Activated CD4-positive, CD25-positive, alpha-beta regulatory T cell (primary cell): ENCODE measurements around the gene CFAP43.

Experiments
- DNase-seq, 4 experiments: peaks; one replicate each; lab custom pipeline; 2025; lab: John Stamatoyannopoulos, UW

CFAP43 gene

DNA sequence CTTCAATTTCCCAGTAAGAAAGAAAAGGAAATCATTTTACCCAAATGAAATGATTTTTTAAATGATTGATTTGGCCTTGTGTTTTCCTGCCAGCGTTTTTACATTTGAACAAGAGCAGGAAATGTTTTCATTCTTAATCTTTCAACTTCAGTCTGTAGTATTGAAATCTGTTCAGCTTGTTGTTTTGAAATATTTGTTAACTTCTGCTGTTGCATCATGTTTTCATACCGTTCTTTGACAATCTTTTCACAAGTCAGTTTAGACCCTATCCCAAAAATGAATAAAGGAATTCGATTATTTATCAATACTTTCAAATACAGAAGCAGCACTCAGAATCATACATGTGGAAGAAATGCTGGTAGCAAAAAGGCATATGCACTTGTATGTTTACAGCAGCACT, 102.1 kb downstream of the CFAP43 start:
- DNase-seq: no peak

- DNase-seq: no peak
Measured at GRCh38 chr10:104128214-104128613, 104.0 kb downstream of the CFAP43 start.

GRCh38 chr10:104127411-104127810, 104.8 kb downstream of the CFAP43 start:
- no peak for DNase-seq

DNA sequence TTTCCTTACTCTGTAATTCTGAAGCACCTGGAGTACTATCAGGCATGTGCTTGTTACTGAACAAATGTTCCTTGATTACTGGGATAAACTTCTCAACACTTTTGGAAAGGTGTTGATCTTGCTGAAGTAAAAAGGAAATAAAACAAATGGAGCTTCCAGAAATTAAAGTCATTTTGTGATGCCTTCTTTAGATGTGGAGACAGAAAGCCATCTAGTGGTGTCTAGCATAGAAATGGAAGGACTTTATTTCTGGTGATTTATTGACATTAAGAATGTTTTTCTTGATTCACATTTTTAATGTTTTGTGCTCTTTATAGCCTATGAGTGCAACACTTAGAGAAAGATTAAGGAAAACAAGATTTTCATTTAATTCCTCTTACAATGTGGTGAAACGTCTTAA, 108.8 kb downstream of the CFAP43 start:
- no peak for DNase-seq

DNA sequence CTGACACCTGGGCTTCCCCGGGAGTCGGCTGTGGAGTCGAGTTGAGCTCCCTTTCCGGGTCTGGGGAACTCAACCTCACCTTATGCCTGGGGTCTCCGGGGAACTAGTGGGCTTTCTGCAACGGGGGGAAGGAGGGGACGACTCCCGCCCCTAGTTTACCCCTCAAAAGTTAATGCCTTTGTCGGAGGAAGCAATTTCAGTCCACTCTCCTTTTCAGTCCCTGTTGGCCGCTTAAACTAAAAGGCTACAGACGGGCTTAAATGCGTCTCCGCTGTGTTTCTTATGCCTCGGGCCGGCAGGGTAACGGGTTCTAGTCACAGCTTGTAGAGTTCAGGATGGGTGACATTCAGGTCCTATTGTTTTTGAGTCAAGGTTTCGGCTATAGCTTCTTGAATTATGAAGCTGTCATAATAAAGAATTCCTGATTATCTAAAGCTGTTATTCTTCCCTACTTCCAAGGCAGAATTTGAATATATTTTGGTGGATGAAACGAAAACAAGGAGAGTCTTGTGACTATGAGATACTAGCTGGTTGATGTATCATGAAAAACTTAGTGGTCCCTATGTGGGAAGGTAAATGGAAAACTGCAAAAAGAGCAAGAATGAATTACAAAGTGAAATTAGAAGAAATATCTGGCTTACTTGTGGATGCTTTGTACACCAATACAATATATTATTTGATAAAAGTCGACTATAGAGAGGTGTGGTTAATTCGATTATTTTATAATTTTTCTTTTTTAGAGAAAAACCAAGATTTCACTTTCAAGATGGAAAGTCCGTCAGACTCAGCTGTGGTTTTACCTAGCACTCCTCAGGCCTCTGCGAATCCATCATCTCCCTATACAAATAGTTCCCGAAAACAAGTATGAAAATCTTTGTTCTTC, 109.7 kb downstream of the CFAP43 start:
- no peak for DNase-seq

- peak; percentile 95 to 99 (median 98) for DNase-seq
Measured at GRCh38 chr10:104121485-104122224, 110.5 kb downstream of the CFAP43 start, which contains the start of gene SFR1. TSS of gene SFR1 (plus strand) at chr10:104122171. CDS start at chr10:104122184, 13 bp downstream.

- peak; percentile 49 to 67 (median 56) for DNase-seq
Measured at GRCh38 chr10:104120903-104121484, 111.2 kb downstream of the CFAP43 start.

DNA sequence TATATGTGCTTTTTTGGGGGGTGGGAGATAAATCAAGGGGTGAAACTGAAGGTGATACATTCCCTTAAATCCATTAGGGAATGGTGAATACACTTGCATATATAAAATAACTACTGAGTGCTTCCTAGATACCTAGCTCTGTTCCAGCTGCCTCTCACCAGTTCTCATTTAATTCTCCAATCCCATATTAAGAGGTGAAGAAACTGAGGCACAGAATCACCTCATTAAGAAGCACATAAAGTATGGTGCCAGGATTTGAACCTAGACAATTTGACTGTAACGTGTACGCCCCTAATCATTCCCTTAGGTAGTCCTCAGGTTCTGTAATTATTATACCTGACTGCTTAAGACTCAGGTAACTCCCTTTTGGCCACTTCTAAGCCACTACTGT, 111.7 kb downstream of the CFAP43 start:
- DNase-seq: no peak

- no peak for DNase-seq
Measured at GRCh38 chr10:104119996-104120395, 112.2 kb downstream of the CFAP43 start.

DNA sequence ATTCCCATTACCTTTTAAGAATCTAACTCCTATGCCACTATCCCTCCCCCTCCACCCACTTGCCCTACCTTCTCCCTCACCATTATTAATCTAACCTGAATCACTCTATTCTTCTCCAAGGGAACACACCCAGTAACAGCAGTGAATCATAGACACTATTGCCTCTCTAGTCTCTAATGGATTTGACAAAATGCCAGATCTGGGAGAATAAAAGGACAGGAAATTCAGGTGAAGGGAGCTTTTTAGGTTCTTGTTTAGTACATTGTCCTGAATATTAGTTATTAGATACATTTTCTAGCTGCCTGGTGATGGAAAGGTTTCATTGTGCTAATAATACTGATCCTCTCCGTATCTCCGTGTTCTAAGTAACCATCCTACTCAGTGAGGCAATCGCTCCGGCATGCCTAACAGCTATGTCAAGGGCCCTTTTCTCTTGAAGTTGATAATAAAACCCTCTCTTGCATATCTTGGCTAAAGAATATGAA, 114.3 kb downstream of the CFAP43 start:
- DNase-seq: no peak

DNA sequence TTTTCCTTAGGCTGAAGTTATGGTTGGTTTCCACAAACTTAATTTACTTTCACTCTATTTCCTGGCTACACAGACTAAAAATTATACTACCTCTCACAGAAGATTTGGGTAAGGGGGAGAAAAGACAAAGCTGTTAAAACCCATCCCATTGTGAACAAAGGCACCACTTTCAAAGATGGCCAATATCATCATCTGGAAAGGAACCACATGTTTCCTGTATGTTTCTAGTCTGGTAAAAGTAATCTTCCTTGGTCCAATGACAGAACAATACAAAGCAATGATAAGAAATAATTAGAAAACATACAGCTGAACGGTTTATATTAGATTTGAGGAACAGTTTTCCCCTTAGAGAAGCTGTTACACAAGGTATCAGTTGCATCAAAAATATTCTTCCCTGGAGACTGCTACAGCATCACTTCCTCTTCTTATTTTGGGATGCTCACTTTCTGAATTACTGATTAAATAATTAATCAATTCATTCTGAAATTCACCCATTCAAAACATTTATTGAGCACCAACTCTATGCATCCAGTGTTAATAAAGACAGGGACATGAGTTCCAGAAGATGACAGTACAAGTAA, 118.7 kb downstream of the CFAP43 start:
- no peak for DNase-seq

GRCh38 chr10:104109908-104110662, 122.1 kb downstream of the CFAP43 start:
- DNase-seq: no peak

DNA sequence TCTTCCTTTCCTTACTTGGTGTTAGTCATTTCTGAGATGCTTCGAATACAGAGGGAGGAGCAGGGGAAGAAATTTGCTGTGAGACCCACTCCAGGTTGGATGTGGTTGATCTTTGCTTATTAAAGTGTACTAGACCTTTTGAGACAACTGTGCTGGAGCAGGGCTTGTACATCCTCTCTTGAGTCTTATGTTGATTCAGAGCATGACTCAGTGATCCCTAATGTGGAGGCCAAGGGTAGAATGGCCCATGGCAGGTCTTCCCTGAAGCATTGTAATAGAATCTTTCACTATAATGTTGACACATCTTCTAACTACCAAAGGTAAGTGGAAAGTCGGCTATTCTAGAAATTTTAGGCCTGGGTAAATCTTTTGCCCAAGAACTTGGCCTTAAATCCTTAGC, 127.2 kb downstream of the CFAP43 start:
- DNase-seq: no peak

DNA sequence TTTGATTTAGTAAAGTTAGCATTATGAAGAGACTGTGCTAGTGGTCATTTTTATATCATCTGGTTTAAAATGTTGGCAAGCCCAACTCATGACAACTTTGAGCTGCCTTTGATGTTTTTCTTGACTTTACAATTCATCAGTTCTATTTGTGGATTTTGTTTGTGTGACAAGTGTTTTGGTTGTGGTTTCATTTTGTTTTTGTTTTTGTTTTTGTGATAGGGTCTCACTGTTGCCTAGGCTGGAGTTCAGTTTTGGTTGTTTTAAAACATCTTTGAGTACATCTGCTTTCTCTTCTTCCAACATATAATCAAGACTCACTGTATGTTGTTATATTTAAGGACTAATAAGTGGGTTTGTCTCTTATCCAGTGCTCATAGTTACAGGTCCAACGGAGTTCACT, 127.7 kb downstream of the CFAP43 start:
- DNase-seq: no peak

GRCh38 chr10:104103956-104104355, 128.2 kb downstream of the CFAP43 start:
- no peak for DNase-seq

DNA sequence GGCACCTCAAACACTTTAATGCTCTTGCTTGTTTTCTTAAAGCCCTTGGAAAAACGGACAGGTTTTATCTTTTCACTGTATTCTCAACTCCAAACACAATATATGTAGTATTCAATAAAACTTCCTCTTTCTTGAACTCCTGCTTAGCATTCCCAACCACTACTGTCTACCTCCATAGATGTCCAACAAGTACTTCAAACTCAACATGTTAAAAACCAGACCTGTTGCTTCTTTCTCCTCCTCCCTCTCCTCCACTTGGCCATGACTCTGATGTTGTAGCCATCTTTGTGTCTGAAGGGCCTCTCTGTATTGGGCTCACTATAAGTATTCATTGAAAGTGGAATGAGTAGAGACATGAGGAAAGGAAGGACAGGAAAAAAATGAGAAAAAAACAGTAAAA, 130.3 kb downstream of the CFAP43 start:
- DNase-seq: no peak

DNA sequence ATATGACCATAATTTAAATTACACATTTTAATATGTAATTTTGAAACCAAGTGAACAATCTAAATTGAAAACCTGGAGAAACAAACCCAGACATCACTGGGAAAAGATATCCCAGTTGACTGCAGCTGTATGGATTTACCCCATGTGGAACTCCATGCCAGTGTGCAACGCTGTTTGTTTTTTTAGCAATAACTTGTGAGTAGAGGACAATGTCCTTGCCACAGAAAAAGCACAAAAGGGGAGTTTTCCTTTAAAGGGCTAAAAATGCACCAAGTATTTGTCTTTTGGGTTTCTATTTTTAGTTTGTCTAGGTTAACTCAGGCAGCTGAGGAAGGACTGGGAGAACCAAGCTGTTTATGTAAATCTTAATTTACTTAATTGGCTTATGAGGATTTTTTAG, 131.4 kb downstream of the CFAP43 start:
- DNase-seq: no peak

GRCh38 chr10:104099941-104100340, 132.2 kb downstream of the CFAP43 start:
- no peak for DNase-seq

DNA sequence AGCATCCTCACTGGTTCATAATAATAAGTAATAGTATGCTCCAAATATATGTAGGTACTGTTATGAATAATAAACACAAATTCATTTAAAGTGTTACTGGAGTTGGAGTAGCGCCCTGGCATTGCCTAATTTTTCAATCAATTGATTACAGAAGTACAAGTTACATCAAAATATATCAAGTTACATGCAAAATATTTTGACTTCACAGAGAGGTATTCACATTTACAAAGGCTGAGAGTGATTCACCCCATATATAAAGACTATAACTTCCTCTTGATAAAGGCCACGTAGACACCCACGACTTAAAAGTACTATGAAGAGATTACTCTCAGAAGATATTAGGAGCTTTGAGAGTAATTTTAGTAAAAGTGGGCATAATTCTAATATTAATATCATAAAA, 132.9 kb downstream of the CFAP43 start:
- DNase-seq: no peak

DNA sequence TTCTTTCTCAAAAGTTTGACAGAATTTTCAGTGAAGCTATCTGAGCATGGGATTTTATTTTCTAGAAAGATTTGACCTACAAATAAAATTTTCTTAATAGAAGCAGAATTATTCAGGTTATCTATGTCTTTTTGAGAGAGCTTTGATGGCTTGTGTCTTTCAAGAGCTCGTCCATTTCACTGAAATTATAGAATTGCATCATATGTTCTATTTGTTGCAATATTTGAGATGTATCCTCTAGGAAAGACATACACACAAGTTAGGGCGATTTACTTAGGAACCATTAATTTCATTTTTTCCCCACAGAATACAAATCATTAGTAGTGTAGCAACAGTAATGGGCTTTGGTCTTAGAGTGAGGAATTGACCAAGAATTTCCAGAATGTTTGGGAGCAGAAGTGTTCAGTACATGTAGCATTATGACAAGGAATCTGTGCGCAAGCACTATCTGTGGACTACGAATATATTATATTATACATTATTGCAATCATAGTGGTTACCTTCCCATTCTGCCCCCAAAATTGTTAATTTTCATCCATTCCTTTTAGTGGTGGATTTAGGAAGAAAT, 133.7 kb downstream of the CFAP43 start:
- DNase-seq: no peak

GRCh38 chr10:104096692-104097091, 135.5 kb downstream of the CFAP43 start:
- DNase-seq: no peak
